Hypothalamus (tissue), 51 donors: ENCODE data around the gene TTBK1.
A peak's percentile ranks its signal among the peaks of the same experiment; 100 is the strongest.

Experiments used
- DNase-seq, 51 donors: peaks; one replicate each; lab custom pipeline; 2025; lab: John Stamatoyannopoulos, UW

Gene TTBK1

DNA sequence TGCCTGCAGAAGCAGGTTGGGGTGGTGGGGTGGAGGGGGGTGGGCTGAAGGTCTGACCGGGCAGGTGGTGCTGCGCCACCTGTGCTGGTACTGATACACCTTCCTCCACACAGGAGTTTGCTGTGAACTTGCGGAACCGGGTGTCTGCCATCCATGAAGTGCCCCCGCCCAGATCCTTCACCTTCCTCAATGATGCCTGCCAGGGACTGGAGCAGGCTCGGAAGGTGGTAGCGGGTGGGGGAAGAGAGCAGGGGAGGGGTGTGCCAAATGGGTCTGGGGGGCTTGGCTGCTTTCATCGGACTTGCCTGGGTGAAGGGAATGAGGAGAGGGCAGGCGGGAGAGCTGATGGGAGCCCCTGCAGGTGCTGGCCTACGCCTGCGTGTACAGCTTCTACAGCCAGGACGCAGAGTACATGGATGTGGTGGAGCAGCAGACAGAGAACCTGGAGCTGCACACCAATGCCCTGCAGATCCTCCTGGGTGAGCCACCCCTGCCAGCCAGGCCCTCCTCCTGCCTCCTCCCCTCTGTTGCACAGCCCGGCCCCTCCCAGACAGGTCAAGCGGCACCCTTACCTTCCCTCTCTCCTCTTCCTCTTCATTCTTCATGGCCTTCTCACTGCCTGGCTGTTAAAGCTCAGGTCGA is 20.7 kb upstream of the TTBK1 start:
- DNase-seq, result no peak

DNA sequence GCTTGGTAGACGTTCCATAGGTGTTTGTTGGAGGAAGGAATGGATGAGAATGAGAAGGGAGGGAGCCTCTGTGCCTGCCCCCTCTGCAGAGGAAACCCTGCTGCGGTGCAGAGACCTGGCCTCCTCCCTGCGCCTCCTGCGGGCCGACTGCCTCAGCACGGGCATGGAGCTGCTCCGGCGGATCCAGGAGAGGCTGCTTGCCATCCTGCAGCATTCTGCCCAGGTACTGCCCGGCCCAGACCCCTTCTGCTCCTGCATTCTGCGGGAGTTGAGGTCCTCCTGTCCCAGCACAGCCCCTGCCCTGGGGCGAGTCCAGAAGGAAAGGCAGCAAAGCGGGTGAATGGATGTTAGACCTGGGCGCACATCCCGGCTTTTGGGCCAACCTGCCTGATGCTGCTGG is 20.1 kb upstream of the TTBK1 start:
- no peak for DNase-seq

- no peak for DNase-seq
Observed at GRCh38 chr6:43226192-43226851, 17.0 kb upstream of the TTBK1 start.

GRCh38 chr6:43228951-43229802 is 14.1 kb upstream of the TTBK1 start, which contains the start of gene DNPH1:
Gene DNPH1 (minus strand): TSS chr6:43229481. CDS start chr6:43229456, 25 bp downstream.
- DNase-seq, result peak in 49 of 51 donors; percentile 29 to 85 (median 66)

- no peak for DNase-seq
Observed at GRCh38 chr6:43229803-43230620, 13.3 kb upstream of the TTBK1 start.

GRCh38 chr6:43231053-43231452 is 12.2 kb upstream of the TTBK1 start:
- no peak for DNase-seq

DNA sequence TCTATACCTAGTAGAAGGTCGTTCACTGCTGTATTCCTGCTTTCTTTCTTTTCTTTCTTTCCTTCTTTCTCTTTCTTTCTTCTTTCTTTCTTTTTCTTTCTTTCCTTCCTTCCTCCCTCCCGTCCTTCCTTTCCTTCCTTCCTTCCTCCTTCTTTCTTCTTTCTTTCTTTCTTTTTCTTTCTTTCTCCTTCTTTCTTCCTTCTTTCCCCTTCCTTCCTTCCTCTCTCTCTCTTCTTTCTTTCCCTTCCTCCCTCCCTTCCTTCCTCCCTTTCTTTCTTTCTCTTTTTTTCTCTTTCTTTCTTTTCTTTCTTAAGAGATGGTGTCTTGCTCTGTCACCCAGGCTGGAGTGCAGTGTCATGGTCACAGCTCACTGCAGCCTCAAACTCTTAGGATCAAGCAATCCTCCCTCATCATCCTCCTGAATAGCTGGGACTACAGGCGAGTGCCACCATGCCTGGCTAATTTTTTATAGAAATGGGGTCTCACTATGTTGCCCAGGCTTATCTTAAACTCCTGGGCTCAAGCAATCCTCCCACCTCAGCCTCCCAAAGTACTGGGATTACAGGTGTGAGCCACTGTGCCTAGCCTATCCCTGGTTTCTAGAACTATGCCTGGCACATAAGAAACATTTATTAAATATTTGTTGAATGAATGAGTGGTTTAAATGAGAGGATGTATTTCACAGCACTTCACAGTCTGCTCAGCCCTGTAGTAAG is 11.4 kb upstream of the TTBK1 start:
- DNase-seq, result no peak

DNA sequence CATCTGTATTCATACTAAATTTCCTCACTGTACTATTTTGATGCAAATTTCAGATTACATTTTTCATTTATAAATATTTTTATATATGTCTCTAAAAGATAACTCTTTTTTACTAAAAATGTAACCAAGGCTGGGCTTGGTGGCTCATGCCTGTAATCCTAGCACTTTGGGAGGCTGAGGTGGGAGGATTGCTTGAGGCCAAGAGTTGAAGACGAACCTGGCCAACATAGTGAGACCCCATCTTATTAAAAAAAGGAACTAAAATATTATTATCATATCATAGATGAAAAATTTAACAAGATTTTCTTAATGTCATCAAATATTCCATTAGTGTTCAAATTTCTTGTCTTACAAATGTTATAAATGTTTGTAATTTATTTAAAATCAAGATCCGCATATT is 7.4 kb upstream of the TTBK1 start:
- DNase-seq, result no peak

- no peak for DNase-seq
Observed at GRCh38 chr6:43239054-43239453, 4.2 kb upstream of the TTBK1 start.

- no peak for DNase-seq
Observed at GRCh38 chr6:43240950-43241349, 2.3 kb upstream of the TTBK1 start.

- no peak for DNase-seq
Observed at GRCh38 chr6:43241446-43241845, 1.8 kb upstream of the TTBK1 start.

DNA sequence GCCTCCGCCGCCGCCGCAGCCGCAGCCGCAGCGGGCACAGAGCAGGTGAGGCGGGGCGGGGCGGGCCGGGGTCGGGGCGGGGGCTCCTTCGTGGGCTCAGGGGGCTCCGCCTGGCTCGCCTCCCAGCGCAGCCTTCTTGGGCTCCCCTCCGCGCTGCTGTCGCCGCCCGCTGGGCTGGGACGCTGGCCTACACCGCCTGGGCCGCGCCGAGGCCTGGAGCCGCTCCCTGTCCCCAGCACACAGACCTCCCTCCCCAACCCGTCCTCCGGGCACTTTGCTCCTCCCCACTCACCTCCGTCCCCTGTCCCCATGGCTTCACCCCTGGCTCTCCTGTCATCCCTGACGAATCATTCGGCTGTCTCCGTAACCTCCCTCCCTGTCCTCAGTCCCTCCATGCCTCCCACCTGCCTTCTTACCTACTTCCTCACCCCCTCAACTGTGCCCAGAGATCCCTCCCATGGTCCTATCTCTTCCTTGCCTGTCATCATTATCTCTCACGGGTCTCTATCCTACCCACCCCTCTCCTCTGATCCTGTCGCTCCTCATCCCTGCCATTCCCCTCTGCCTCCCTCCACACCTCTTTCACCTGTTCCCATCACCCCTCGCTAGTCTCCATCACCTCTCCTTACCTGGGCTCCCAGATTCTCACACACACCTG is 512 bp downstream of the TTBK1 start:
- DNase-seq, result peak in 5 of 51 donors; percentile 20 to 44 (median 30)

DNA sequence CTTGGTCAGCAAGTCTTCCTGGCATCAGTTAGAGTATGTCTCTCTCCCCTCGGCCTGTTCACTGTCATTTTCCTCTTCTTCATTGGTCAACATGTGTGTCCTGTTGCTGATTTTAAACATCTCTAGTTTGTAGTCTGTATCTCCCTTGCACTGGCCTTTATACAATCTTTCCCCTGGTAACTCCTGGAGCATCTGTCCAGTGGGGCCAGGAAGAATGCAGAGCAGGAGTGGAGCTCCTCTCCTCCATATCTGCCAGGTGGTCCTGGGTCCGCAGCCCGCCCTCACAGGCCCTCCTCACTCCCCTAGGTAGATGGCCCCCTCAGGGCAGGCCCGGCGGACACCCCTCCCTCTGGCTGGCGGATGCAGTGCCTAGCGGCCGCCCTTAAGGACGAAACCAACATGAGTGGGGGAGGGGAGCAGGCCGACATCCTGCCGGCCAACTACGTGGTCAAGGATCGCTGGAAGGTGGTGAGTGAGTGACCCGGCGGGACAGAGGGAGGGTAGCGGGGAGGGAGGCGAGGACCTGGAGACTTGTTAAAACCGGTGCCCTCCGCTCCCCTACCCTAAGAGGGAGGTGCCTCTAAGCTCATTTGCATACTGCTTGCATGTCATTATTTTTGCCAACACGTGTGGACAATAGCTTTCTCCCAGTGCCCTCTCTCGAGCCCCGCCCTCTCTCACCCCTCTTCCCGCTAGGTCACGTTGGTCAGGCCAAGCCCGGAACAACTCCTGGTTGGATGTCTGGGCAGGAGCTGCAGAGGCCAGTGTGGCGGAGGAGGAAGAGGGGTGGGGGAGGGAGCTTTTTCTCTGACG is 3.2 kb downstream of the TTBK1 start:
- peak in 45 of 51 donors; percentile 47 to 94 (median 81) for DNase-seq

DNA sequence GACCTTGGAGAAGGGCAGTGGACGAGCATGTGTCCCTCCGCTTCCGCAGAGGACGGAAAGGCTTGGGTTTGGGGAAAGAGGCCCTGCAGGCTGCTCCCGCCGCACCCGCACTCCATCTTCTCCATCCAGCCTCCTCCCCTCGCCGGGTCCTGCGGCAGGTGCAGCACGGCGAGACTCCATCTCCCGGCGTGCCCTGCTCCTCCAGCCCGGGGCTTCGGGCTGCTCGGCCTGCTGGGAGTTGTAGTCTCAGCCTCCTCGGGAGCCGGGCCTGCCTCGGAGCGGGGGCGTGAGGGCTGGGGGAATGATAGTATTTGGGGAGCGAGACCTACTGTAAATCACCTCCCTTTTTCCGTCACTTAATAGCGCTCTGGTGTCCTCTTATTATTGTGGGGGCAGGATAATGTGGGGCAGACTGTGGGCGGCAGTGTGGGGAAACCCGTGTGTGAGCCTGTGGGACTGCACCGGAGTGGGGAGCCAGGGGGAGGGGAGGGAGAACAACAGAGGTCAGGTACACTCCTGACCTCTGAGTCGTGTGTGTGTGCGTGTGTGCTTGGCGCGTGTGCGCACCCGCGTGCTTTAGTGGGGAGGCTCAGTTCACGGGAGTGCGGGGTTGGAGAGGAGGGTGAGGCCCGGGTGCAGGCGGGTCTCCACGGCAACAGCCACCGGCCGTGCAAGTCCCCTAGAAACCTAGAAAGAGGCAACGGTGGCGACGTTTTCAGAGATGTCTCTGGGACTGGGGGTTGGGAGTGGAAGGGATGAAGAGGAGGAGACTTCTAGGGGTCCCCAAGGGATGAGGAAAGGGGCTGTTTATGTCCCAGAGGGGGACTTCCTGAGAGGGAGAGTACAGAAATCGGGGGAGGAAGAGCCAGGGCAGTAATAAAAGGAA is 4.1 kb downstream of the TTBK1 start:
- peak; percentile 45 to 94 (median 82) for DNase-seq

DNA sequence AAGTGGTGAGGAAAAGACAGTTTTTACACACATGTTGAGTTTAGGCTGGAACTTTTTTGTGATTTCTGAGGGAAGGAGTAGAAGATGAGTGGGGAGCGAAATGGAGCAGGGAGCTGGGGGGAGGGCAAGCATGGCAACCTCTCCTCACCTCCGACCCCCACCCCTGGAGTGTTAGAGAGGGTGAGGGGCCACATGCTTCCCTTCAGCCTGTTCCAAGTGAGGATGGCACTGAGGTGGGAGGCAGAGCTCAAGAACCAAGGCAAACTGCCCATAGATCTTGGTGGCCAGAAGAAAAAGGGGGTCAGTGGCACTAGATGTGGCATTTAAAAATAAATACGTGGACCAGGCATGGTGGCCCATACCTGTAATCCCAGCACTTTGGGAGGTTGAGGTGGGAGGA is 4.8 kb downstream of the TTBK1 start:
- no peak for DNase-seq

DNA sequence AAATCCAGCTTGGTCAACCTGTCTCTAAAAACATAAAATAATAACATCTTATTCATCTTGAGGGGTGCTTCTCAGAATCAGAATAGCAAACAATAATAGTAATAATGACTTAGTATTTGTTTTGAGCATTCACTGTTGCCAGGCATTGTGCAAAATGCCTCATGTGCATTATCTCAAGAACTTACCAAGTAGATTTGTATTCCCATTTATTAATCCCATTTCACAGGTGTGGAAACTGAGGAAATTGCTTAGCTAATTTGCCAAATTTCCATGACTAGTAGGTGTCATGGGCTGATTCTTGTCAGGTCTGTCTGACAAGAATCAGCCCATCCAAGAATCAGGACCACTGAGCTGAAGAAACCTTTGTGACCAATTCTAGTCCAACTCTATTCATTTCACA is 5.5 kb downstream of the TTBK1 start:
- no peak for DNase-seq

- DNase-seq, result no peak
Observed at GRCh38 chr6:43250992-43251373, 7.7 kb downstream of the TTBK1 start.

- DNase-seq, result no peak
Observed at GRCh38 chr6:43253401-43253800, 10.1 kb downstream of the TTBK1 start.
